ENCODE results near the gene NUP188.

DNA sequence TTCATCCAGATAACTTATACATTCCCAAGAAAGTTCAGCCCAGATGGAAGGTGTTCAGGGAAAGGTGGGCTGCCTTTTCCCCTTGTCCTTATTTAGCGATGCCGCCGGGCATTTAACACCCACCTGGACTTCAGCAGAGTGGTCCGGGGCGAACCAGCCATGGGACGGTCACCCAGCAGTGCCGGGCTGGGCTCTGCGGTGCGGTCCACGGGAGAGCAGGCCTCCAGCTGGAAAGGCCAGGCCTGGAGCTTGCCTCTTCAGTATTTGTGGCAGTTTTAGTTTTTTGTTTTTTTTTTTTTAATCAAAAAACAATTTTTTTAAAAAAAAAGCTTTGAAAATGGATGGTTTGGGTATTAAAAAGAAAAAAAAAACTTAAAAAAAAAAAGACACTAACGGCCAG, 30.8 kb upstream of the NUP188 start:
- TF ChIP-seq ZNF274 (IDR thresholded peaks at IDR 0.05; ENCODE audit: low read depth, low read length), result no peak
- TF ChIP-seq YY1 (IDR thresholded peaks at IDR 0.05; ENCODE audit: insufficient read depth, insufficient read length), result no peak
- no peak for TF ChIP-seq SUZ12 (IDR thresholded peaks at IDR 0.05; ENCODE audit: extremely low read depth, insufficient read depth, insufficient read length)

Measured in NT2/D1 (cell line).